Cardiac fibroblast (primary cell): ENCODE data around the gene GBA2.

ENCODE experiments used
- DNase-seq, 2 donors: peaks; one replicate each; pipeline versions ENCODE4 v3.0.0 to v3.0.0-alpha.2; 2010; ENCODE audit warnings: low read depth in 2 of 2
- H3K4me3 ChIP-seq, 2 donors: replicated peaks in 1 of 2; 1 replicate in 1 of 2; 2 replicates in 1 of 2; pipeline ENCODE4 v1.5.1; 2011; ENCODE audit warnings: low read depth in 2 of 2, low read length in 2 of 2, mild to moderate bottlenecking in 2 of 2, moderate library complexity in 1 of 2
- CTCF ChIP-seq: IDR thresholded peaks from one replicate; pipeline ENCODE4 v1.5.1; 2011; ENCODE audit warnings: low read depth, mild to moderate bottlenecking, low read length, inconsistent platforms

The GBA2 gene

DNA sequence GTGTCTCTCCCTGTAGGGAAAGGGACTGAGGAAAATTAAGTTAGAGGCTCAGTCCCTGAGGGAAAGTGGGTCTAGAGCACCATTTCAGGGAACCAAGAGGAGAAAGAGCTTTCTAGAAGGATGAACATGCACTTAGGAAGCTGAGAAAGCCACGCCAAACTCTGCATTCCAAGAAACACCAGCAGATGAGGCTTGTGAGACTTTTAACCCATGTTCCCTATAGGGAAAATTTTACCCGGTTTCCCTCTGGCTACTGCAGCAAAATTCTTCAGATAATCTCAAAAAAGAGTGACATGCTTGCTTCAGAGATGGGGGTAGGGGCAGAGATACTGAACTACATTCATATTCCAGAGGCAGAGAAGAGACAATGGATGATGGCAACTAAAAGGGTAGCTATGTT is 25.6 kb downstream of the GBA2 start:
- no peak for DNase-seq
- no peak for TF ChIP-seq CTCF
- no peak overlapping the region for H3K4me3 ChIP-seq

GRCh38 chr9:35719546-35719945 is 29.5 kb downstream of the GBA2 start:
- DNase-seq, result no peak
- TF ChIP-seq CTCF, result no peak
- H3K4me3 ChIP-seq, result no peak overlapping the region

- DNase-seq, result no peak
- no peak for TF ChIP-seq CTCF
- no peak overlapping the region for H3K4me3 ChIP-seq
Observed at GRCh38 chr9:35718721-35719511, 30.1 kb downstream of the GBA2 start.

- DNase-seq, result no peak
- H3K4me3 ChIP-seq, result no peak overlapping the region
- TF ChIP-seq CTCF, result no peak
Observed at GRCh38 chr9:35717132-35717870, 31.7 kb downstream of the GBA2 start.

DNA sequence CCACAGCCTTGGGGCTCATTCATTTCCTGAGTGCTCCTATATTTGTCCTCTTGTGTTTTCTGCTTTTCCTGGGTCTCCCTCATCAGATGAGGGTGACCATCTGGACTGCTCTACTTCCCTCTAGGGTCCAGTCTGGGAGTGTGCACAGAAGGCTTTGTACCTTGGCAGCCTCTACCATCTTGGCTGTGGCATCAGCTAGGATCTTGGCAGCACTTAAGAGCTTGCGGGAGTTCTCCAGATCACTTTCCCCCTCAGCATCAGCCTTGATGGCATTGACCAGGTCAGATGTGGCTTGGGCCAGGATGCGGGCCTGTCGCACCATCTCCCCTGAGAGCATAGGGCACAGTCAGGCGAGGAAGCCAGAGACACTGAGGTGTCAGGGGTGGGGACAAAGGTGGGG is 32.8 kb downstream of the GBA2 start:
- TF ChIP-seq CTCF, result no peak
- H3K4me3 ChIP-seq, result no peak overlapping the region
- peak; percentile 21 to 33 for DNase-seq

GRCh38 chr9:35714579-35715252 is 34.3 kb downstream of the GBA2 start:
- no peak for TF ChIP-seq CTCF
- DNase-seq, result no peak
- no peak overlapping the region for H3K4me3 ChIP-seq
